ENCODE results near the gene LMTK3.

LMTK3 gene

DNA sequence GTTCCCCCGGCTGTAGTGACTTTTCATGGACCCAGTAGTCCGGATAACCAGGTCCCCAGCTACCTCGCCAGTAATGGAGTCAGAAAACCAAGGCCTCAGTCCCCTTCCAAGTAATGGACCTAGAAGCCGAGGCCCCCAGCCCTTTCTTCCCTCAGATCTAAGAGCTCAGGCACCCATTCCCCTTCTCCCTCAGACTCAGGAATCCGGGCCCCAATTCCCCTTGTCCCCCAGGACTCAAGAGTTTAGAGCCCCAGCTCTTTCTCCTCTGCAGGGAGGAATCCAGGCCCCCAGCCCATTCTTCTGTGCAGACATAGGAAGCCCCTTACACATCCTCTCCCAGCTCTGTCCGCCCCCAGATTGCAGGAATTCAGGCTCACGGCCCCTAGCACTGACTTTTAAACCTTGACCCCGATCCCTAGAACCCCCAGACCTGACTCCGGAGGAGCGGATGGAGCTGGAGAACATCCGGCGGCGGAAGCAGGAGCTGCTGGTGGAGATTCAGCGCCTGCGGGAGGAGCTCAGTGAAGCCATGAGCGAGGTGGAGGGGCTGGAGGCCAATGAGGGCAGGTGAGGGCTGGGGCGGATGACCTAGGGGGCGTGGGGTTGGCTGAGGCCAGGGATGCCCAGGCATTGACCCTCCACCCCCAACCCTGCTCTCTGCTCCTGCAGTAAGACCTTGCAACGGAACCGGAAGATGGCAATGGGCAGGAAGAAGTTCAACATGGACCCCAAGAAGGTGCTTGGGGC lies 41.5 kb downstream of the LMTK3 start:
- no peak for DNase-seq

DNA sequence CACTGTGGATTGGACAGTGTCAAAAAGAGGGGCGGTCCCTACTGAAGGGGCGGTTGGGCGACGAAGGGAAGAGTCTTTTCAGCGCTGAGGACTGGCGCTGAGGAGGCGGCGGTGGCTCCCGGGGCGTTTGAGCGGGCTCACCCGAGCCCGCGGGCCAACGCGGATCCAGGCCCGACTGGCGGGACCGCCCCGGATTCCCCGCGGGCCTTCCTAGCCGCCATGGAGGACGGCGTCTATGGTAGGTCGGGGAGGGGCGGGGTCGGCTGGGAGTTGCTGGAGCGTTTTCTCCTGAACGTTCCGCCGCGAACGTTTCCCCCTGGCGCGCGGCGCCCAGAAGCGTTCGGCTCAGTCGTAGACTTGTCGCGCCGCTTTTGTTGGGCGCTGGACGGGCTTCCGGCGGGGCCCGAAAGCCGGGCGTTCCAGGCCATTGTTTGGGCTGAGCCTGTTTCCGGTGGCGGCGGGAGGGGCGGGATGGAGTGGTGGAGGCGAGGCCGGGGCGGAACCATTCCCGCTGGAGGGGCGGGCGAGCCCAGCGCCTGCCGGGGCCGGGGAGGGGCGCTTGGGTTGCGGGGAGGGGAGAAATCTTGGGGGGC lies 42.2 kb downstream of the LMTK3 start, which contains the start of gene CYTH2:
TSS of gene CYTH2 (plus strand) at position 81 of the 593 bp plus-strand sequence. CDS start at position 220, 139 bp downstream.
- DNase-seq: peak; percentile 63

GRCh38 chr19:48468772-48469288 lies 42.8 kb downstream of the LMTK3 start:
- peak; percentile 96 for DNase-seq

DNA sequence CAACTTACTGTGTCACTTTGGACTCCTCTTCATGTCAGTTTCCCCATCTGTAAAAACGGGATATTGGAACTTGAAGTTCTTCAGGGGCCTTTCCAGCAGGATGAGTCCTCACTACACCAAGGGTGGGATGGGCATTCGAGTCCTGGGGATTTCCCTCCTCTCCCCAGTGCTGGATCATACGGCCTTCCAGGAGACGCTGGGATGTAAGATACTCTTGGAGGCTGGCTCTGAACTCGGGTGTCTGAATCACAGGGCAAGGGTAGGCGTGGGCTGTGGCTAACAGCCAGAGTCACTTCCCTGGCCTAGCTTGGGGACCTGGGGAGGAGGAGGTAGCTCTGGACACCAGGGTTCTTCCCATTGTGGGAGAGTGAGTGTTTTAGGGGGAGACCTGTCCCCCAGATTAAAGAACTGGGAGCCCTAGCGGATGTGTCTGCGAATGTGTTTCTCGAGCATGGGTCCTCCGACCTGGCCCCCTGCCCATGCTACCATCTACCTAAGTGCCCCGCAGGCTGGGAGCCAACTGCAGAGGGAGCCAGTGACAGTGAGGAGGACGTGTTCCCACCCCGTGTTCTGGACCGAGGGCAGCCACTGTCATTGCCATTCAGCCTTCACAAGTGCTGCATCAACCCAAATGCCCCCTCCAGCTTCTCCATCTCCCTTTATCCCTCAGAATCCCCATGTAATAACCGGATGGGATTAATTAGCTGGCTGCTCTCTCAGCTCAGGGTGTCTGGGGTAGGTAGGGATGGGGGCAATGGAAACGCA lies 44.9 kb downstream of the LMTK3 start:
- no peak for DNase-seq

- no peak for DNase-seq
Measured at GRCh38 chr19:48465215-48465614, 46.4 kb downstream of the LMTK3 start.

GRCh38 chr19:48461982-48462655 lies 49.5 kb downstream of the LMTK3 start:
- DNase-seq: no peak

- no peak for DNase-seq
Measured at GRCh38 chr19:48461651-48461981, 50.0 kb downstream of the LMTK3 start.

DNA sequence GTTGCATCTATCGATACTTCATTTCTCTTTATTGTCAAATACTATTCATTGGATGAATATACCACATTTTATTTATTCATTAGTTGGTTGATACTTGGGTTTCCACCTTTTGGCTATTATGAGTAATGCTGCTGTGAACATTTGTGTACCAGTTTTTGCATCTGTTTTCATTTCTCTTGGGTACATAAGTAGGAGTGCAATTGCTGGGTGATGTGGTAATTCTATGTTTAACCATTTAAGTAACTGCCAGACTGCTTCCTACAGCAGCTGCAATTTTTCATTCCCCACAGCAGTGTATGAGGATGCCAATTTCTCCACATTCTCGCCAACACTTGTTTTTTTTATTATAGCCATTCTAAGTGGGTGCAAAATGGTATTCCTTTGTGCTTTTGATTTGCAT lies 53.6 kb downstream of the LMTK3 start:
- DNase-seq: no peak

- DNase-seq: no peak
Measured at GRCh38 chr19:48456864-48457263, 54.8 kb downstream of the LMTK3 start.

DNA sequence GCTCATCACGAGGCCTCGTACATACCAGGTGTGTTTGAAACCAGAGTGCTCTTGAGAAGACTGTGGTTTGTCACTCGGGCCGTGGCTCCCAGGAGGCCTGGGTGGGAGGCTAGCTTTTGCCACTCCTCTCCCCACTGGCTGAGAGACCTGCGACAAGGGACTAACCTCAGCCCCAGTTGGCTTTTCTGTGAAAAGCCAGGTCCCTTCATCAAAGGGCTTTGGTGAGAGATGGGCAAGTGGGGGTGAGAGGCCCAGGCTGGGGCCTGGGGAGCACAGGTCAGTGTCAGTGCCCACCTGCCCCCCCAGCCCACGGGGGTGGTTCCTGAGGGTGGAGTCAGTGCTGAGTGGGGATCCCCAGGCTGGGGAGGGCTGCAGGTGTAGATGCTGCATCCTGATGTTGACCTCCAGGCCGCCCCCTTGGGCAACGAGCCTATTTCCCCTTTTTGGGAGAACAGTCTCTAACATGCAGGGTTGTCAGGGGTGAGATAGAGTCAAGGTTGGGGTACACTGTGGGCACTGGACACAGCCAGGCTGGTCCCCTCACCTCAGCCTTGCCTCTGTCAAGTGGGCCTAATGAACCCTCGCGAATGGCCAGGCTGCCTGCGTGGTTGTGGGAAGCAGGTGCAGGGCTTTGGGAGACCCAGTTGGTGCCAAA lies 55.6 kb downstream of the LMTK3 start:
- DNase-seq: no peak

DNA sequence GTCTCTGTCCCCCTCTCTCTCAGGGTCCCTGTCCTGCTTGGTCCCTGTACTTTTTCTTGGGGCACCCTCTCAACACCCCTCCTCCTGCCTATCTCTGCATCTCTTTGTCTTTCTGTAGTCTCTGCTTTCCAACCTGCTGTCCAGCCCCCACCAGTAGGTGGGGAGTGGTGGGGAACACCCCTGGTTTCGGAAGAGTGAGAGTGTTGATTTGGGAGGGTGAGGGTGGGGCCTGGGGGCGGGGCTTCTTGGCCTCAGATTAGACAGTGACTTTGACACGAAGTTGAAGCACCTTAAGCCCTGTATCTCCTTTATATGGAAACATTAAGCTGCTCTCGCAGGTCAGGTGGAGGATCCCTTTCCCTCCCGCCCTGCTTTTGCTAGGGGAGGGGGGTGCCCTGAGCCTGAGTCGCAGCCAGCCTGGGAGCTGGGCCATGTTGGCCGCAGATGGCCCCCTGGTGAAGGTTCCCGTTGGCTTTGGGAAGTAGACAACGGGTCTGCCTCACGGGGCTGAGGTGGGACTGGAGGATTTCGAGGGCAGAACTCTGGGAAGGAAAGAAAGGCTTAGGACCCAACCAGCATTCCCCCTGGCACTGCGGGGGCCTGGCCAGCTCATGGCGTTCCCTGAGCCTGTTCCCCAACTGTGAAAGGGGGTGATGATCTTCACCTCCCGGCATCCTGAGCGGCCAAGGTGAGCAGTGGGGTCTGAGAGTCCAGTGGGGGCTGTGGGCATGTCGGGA lies 56.3 kb downstream of the LMTK3 start, which contains the start of gene KCNJ14:
TSS of gene KCNJ14 (plus strand) at position 404 of the 737 bp plus-strand sequence. CDS start 6,151 bp downstream, outside the sequence.
- DNase-seq: no peak

- DNase-seq: no peak
Measured at GRCh38 chr19:48454150-48454730, 57.4 kb downstream of the LMTK3 start.

GRCh38 chr19:48452289-48453190 lies 59.1 kb downstream of the LMTK3 start:
- no peak for DNase-seq

- DNase-seq: no peak
Measured at GRCh38 chr19:48451624-48452023, 60.0 kb downstream of the LMTK3 start.

GRCh38 chr19:48450863-48451262 lies 60.8 kb downstream of the LMTK3 start:
- DNase-seq: no peak

- no peak for DNase-seq
Measured at GRCh38 chr19:48450441-48450840, 61.2 kb downstream of the LMTK3 start.

- no peak for DNase-seq
Measured at GRCh38 chr19:48448563-48448962, 63.1 kb downstream of the LMTK3 start.

GRCh38 chr19:48446579-48446978 lies 65.1 kb downstream of the LMTK3 start:
- DNase-seq: no peak

DNA sequence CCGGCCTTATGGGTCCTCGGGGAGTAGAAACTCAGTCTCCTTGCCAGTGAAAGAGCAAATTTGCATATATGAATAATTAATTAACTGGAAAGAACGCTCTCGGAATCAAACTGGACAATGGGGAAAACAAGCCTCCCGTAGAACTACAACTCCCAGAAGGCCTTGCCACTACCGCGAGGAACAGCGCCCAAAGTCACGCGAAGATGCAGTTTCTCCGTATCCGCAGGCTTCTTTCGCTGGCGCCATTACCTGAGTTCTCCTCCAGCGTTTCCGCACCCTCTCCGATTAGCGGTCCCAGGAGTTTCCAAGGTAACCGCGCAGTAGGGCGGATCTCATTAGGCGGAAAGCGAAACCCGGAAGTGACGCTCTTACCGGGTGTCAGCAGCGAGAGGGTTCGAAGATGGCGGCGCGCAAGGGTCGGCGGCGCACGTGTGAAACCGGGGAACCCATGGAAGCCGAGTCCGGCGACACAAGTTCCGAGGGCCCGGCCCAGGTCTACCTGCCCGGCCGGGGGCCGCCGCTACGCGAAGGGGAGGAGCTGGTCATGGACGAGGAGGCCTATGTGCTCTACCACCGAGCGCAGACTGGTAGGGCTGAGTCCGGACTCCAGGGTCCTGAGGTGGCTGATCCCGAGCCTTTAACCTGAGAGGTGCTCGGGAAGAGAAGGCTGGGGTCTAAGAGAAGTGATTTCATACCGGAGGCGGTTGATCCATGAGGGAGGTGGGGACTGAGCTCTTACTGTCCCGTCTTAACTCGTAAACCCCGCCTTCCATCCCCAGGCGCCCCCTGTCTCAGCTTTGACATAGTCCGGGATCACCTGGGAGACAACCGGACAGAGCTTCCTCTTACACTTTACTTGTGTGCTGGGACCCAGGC lies 65.8 kb downstream of the LMTK3 start, which contains the start of gene GRWD1:
TSS of gene GRWD1 (plus strand) at position 378 of the 876 bp plus-strand sequence. CDS start at position 401, 23 bp downstream.
- DNase-seq: peak; percentile 89
